Colon (tissue), 2 donors: ENCODE measurements around the gene DOC2B.

Experiments used
- FAIRE-seq: peaks from 2 replicates; lab custom pipeline; 2012; peaks lifted over from hg19 to GRCh38; lab: Jason Lieb, UNC
- donor health status: control.
- donor health status: control.

Gene DOC2B

GRCh38 chr17:162689-163088 is 18.8 kb downstream of the DOC2B start:
- FAIRE-seq, result no peak

DNA sequence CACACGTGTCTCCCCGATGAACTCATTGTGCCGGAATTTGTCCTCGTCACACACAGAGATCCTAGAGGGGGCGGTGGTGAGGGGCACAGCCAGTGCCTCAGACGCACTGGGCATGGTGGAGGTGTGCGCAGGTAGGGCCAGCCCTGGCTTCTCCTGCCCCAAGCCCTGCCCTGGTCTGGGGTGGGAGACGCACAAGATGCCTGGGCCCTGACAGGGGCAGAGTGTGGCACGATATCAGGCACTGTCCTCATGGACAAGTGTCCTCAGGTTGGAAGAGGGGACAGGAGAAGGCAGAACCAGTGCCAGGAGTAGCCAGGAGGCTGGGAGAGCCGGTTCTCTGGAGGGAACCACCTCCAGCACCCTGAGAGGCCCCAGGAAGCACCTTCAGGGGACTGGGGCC is 20.0 kb downstream of the DOC2B start:
- no peak for FAIRE-seq

GRCh38 chr17:160336-160735 is 21.1 kb downstream of the DOC2B start:
- no peak for FAIRE-seq

DNA sequence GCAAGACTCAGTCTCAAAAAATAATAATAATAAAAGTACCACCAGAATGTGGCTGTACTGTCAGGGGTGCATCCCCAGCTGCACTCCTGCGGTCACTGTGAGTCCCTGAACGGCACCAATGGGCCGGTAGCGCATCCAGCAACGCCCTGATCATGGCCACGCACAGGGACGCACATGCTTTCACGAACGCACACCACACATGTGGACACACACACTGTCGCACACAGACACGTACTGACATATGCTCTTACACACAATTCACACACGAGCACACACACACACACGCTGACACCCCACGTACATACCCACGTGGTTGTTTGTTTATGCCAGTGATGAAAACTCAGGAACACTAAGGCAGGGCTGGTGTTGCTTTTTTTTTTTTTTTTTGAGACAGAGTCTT is 21.8 kb downstream of the DOC2B start:
- no peak for FAIRE-seq

GRCh38 chr17:158379-158778 is 23.1 kb downstream of the DOC2B start:
- FAIRE-seq, result no peak

- FAIRE-seq, result no peak
Observed at GRCh38 chr17:157901-158300, 23.5 kb downstream of the DOC2B start.

DNA sequence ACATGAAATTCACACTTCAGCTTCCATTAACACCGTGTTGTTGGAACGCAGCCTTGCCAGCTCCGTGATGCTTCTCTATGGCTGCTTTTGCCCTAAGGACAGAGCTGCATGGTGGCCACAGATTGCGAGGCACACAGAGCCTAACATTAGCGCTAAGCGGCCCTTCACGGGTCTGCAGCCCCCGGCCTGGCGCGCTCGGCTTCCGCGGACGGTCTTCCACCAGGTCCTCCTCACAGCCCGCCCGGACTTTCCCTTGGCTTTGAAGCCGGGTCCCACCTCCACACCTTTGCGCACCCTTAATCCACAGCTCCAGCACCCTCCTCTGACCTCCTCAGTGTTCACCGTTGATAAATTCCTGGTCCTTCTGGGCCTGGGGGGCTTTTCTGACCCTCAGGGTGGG is 24.5 kb downstream of the DOC2B start:
- no peak for FAIRE-seq

DNA sequence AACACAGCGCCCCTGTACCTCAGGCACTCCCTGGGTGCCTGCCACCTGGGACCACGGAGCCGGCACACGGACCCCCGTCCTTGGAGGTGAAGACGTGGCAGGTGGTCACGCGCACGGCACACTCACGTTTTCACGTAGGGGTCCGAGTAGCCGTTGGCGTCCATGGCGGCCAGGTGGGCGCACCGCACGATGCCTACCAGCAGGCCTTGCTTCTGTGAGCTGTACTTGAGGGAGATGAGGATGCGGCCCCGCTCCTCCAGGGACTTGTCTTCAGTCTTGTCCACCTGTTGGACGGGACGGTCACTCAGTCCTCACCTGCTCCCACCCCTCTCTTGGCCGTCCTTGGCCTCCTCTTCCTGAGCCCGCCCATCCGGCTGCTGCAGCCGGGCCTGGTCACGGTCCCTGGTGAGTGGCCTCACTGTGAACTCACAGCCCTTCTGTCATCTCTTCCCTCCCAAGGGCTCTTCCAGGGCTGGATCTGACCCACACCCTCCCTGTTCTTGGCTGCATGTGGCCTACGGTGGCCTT is 25.3 kb downstream of the DOC2B start:
- no peak for FAIRE-seq

GRCh38 chr17:155576-155975 is 25.9 kb downstream of the DOC2B start:
- no peak for FAIRE-seq

DNA sequence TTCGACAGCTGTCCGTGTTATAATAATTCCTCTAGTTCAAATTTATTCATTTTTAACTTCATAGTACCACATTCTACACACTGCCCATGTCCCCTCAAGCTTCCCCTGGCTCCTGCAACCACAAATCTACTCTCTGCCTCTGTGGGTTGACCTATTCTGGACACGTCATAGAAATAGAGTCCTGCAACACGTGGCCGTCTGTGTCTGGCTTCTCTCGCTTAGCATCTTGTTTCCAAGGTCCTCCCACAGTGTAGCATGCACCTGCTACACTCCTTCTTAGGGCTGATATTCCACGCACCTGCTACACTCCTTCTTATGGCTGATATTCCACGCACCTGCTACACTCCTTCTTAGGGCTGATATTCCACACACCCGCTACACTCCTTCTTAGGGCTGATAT is 27.6 kb downstream of the DOC2B start:
- no peak for FAIRE-seq

GRCh38 chr17:152860-153420 is 28.5 kb downstream of the DOC2B start:
- FAIRE-seq, result no peak

DNA sequence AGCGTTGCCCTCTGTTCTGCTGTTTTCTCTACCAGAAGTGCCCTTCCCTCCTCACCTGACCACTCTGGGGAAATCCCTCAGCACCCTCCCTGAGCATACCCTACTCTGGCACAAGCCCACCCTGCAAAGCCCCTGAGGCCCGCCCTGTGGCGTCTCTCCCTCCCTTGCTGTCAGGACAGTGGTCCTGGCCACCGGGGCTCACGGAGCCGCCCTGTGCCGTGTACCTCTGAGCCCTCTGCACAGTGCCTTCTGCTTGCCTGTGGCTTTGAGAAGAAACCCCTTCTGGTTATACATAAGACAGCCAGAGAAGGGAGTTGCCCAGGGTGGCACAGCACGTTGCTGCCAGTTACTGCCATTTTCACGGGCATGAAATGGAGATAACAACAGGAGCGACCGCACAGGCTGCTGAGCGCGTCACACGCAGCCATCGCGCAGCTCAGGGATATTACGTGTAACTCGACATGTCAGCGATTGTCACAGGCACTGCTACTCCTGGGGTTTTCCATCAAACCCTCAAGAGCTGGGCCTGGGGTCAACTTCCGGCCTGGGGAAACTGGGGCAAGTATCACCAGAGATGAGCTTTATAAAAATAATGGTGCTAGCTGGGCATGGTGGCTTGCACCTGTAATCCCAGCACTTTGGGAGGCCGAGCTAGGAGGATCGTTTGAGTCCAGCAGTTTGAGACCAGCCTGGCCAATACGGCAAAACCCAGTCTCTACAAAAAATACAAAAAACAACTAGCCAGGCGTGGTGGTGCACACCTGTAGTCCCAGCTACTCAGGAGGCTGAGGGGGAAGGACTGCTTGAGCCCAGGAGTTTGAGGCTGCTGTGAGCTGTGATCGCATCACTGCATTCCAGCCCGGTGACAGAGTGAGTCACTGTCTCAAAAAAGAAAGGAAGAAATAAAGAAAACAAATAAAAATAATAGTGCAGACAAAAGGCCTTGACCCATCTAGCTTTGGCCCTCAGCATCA is 29.3 kb downstream of the DOC2B start:
- FAIRE-seq, result no peak

DNA sequence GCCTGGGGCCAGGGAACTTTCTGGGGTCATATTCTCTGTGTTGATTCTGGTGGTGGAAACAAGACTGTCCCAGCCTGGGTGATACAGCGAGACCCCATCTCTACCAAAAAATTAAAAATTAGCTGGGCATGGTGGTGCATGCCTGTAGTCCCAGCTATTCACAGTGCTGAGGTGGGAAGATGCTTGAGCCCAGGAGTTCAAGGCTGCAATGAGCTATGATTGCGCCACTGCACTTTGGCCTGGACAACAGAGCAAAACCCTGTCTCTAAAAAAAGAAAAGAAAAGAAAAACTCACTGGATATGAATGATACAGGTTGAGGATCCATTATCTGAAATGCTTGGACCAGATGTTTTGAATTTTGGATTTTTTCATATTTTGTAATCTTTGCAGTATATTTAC is 30.4 kb downstream of the DOC2B start:
- FAIRE-seq, result no peak

GRCh38 chr17:149897-150584 is 31.4 kb downstream of the DOC2B start:
- FAIRE-seq, result no peak

DNA sequence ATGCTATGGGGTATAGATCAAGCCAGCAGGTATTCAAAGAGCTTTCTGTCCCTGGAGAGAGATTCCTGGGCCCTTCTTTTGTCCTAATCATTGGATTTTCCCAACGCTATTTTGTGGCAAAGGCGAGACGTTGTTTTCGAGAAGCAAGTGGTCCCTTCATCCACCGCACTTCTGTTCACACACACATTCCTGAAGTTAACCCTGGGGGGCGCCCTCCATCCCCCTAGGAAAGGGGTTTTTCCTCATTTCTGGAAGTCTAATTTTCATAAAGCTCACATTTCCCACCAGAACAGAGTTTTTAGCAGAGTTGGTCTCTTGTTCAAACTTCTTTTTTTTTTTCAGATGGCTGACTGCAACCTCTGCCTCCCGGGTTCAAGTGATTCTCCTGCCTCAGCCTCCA is 32.2 kb downstream of the DOC2B start:
- FAIRE-seq, result no peak

DNA sequence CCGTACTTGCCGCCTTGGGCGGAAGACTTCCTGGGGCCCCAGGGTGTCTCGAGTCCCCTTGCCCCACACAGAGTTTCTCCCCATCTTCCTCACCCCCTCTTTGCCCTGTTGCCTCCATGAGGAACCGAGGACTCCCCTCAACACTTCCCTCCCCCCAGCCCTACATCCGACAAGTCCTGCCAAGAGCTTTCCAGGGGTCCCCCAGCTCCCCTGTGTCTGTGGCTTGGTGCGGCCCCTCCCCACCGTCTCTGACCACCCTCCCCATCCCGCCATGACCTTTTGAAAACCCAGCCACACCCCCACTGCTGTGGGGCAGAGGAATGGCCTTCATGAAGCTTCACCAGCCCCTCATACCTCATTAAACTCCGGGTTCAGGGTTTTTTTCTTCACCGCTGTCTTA is 32.7 kb downstream of the DOC2B start:
- no peak for FAIRE-seq

- no peak for FAIRE-seq
Observed at GRCh38 chr17:147796-148740, 33.4 kb downstream of the DOC2B start.

- no peak for FAIRE-seq
Observed at GRCh38 chr17:146983-147761, 34.3 kb downstream of the DOC2B start.

DNA sequence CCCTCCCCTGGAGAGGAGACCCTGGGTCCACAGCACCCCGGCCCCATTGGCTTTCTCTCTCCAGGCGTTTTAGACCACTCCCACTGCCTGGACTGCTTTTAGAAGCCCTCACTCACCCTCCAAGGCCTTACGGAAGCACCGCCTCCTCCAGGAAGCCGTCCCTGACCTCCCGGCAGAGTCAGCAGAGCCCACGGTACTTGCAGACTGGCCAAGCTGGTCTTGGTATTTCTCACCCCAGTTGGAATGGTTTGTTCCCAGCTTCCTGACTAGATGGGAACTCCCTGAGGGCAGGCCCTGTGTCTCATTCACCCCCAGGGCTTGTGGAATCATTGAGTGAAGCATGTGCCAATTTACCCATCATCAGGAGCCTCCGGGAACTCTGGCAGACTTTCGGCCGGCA is 34.9 kb downstream of the DOC2B start:
- FAIRE-seq, result no peak

- FAIRE-seq, result no peak
Observed at GRCh38 chr17:145671-146541, 35.5 kb downstream of the DOC2B start.
